Measurements from ENCODE around the gene AUTS2. TPM values are rescaled to one million over a fixed set of nuclear protein-coding genes. Genes with fewer than 3 reads are reported as not detected.

Gene AUTS2
- total RNA-seq, 1 experiment from 2014 or later = 2.5 TPM

GRCh38 chr7:70152313-70152712, 554.0 kb downstream of the AUTS2 start:
- ChIA-PET POLR2A (no interaction called here), CTCF (no interaction called here)
- in situ Hi-C loops (cut with HindIII; ENCODE audit: low pct_unique_long_range_greater_than_20kb, low sequenced_read_pairs) = no loop called here
- Histone ChIP-seq H3K27ac (ENCODE audit: low read length) (no peak overlapping the region), H3K4me1 (ENCODE audit: control insufficient read depth, insufficient read depth, low read length) (no peaks in the 10 kb centered on the region), H3K36me3 (ENCODE audit: control insufficient read depth, insufficient read depth, low read length) (no peaks in the 10 kb centered on the region), H3K27me3 (ENCODE audit: control insufficient read depth, insufficient read depth, low read length) (no peaks in the 10 kb centered on the region), H3K4me3 (ENCODE audit: low read depth in 2 of 2, low read length in 2 of 2) (no peak overlapping the region), H3K9me3 (ENCODE audit: control insufficient read depth, insufficient read depth, low read depth, low read length) (no peaks in the 10 kb centered on the region)
- no TSS peak for BruUV-seq (replicated peaks)
- intact Hi-C loops (cut with micrococcal nuclease; ENCODE audit: unreplicated experiment) = no loop called here
- no peak for DNase-seq (ENCODE audit: low read depth, low spot score)
- no peak for ATAC-seq
- TF ChIP-seq, protein P1, sequence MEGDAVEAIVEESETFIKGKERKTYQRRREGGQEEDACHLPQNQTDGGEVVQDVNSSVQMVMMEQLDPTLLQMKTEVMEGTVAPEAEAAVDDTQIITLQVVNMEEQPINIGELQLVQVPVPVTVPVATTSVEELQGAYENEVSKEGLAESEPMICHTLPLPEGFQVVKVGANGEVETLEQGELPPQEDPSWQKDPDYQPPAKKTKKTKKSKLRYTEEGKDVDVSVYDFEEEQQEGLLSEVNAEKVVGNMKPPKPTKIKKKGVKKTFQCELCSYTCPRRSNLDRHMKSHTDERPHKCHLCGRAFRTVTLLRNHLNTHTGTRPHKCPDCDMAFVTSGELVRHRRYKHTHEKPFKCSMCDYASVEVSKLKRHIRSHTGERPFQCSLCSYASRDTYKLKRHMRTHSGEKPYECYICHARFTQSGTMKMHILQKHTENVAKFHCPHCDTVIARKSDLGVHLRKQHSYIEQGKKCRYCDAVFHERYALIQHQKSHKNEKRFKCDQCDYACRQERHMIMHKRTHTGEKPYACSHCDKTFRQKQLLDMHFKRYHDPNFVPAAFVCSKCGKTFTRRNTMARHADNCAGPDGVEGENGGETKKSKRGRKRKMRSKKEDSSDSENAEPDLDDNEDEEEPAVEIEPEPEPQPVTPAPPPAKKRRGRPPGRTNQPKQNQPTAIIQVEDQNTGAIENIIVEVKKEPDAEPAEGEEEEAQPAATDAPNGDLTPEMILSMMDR (IDR thresholded peaks at IDR 0.05) = no peak
- no peak for TF ChIP-seq TCF7L2 (IDR thresholded peaks at IDR 0.05; ENCODE audit: low read depth, low read length)
- TF ChIP-seq, protein P2, sequence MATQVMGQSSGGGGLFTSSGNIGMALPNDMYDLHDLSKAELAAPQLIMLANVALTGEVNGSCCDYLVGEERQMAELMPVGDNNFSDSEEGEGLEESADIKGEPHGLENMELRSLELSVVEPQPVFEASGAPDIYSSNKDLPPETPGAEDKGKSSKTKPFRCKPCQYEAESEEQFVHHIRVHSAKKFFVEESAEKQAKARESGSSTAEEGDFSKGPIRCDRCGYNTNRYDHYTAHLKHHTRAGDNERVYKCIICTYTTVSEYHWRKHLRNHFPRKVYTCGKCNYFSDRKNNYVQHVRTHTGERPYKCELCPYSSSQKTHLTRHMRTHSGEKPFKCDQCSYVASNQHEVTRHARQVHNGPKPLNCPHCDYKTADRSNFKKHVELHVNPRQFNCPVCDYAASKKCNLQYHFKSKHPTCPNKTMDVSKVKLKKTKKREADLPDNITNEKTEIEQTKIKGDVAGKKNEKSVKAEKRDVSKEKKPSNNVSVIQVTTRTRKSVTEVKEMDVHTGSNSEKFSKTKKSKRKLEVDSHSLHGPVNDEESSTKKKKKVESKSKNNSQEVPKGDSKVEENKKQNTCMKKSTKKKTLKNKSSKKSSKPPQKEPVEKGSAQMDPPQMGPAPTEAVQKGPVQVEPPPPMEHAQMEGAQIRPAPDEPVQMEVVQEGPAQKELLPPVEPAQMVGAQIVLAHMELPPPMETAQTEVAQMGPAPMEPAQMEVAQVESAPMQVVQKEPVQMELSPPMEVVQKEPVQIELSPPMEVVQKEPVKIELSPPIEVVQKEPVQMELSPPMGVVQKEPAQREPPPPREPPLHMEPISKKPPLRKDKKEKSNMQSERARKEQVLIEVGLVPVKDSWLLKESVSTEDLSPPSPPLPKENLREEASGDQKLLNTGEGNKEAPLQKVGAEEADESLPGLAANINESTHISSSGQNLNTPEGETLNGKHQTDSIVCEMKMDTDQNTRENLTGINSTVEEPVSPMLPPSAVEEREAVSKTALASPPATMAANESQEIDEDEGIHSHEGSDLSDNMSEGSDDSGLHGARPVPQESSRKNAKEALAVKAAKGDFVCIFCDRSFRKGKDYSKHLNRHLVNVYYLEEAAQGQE (IDR thresholded peaks at IDR 0.05; ENCODE audit: insufficient read depth in 1 of 2, low read depth in 2 of 2, low read length in 1 of 2) = no peak
- TF ChIP-seq POLR2AphosphoS5 (IDR thresholded peaks at IDR 0.05; ENCODE audit: low read depth, low read length) = no peak
- TF ChIP-seq SIN3A (IDR thresholded peaks at IDR 0.05; ENCODE audit: borderline replicate concordance, insufficient read depth, low read depth, low read length) = no peak

DNA sequence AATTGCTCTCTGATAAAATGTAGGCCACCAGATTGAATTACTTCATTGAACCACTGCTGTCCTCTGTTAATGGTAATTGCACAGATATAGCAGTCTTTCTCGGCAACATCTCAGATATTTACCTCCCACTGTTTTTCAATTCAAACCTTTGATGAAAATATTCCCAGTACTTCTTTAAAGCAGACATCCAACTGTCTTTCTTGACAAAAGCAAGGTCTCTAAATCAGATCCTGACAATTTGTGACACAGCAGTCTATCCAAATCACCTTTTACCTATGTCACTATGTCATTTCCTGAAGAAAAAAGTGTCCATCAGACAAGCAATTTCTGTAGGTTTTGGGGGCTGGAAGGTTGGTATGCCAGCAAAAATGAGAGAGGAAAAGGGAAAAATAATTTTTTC, 555.7 kb downstream of the AUTS2 start:
- no peak overlapping the region for H3K4me3 ChIP-seq (ENCODE audit: low read depth in 2 of 2, low read length in 2 of 2)
- CTCF ChIA-PET = no interaction called here
- in situ Hi-C loops (cut with HindIII; ENCODE audit: low pct_unique_long_range_greater_than_20kb, low sequenced_read_pairs) = no loop called here
- DNase-seq (ENCODE audit: low read depth, low spot score) (no peak), ATAC-seq (no peak)
- intact Hi-C loops (cut with micrococcal nuclease; ENCODE audit: unreplicated experiment) = no loop called here
- BruUV-seq (replicated peaks) = no TSS peak
- H3K9me3 ChIP-seq (ENCODE audit: control insufficient read depth, insufficient read depth, low read depth, low read length) = no peaks in the 10 kb centered on the region
- no peak overlapping the region for H3K27ac ChIP-seq (ENCODE audit: low read length)
- no peaks in the 10 kb centered on the region for H3K27me3 ChIP-seq (ENCODE audit: control insufficient read depth, insufficient read depth, low read length)
- POLR2A ChIA-PET = no interaction called here
- no peaks in the 10 kb centered on the region for H3K4me1 ChIP-seq (ENCODE audit: control insufficient read depth, insufficient read depth, low read length)
- no peaks in the 10 kb centered on the region for H3K36me3 ChIP-seq (ENCODE audit: control insufficient read depth, insufficient read depth, low read length)
- TF ChIP-seq SIN3A (IDR thresholded peaks at IDR 0.05; ENCODE audit: borderline replicate concordance, insufficient read depth, low read depth, low read length) = no peak
- no peak for TF ChIP-seq TCF7L2 (IDR thresholded peaks at IDR 0.05; ENCODE audit: low read depth, low read length)
- TF ChIP-seq, protein P1 (IDR thresholded peaks at IDR 0.05) = no peak
- TF ChIP-seq, protein P2 (IDR thresholded peaks at IDR 0.05; ENCODE audit: insufficient read depth in 1 of 2, low read depth in 2 of 2, low read length in 1 of 2) = no peak
- TF ChIP-seq POLR2AphosphoS5 (IDR thresholded peaks at IDR 0.05; ENCODE audit: low read depth, low read length) = no peak

Data from Panc1 (cell line).